ENCODE measurements around the gene TRAPPC11.

DNA sequence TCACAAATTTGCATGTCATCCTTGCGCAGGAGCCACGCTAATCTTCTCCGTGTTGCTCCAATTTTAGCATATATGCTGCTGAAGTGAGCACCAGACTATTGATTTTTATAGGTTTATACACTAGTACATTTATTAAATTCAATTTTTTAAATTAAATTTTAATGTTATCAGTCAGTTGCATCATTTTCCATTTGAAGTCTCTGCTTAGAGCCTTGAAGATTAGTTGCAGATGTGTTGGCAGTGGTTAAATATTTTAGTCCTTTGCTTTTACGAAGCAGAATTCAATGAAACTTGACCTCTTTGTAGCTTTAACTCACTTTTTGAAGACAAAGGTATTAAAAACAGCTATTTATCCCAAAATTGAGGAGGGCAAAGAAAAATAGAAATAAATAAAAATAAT lies 16.5 kb downstream of the TRAPPC11 start:
- TF ChIP-seq, protein P1, sequence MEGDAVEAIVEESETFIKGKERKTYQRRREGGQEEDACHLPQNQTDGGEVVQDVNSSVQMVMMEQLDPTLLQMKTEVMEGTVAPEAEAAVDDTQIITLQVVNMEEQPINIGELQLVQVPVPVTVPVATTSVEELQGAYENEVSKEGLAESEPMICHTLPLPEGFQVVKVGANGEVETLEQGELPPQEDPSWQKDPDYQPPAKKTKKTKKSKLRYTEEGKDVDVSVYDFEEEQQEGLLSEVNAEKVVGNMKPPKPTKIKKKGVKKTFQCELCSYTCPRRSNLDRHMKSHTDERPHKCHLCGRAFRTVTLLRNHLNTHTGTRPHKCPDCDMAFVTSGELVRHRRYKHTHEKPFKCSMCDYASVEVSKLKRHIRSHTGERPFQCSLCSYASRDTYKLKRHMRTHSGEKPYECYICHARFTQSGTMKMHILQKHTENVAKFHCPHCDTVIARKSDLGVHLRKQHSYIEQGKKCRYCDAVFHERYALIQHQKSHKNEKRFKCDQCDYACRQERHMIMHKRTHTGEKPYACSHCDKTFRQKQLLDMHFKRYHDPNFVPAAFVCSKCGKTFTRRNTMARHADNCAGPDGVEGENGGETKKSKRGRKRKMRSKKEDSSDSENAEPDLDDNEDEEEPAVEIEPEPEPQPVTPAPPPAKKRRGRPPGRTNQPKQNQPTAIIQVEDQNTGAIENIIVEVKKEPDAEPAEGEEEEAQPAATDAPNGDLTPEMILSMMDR (IDR thresholded peaks at IDR 0.05), result no peak
- no peak for TF ChIP-seq POLR2A (IDR thresholded peaks at IDR 0.05)
